A549 (cell line): Measurements from ENCODE around the gene NT5E. TPM values are rescaled to one million over a fixed set of nuclear protein-coding genes. Genes with fewer than 3 reads are reported as not detected.

Source experiments
- ATAC-seq, 2 experiments: fragments of 200-7000 bp in 1 of 2; fragments of >200 bp in 1 of 2; cut with Nextera tagmentation in 1 of 2; cut with Tn5 transposase in 1 of 2; 3 replicates each; pipeline versions ENCODE4 v1.8.0 to v1.9.1; 2018 to 2020; ENCODE audit warnings: mild to moderate bottlenecking in 1 of 2, moderate library complexity in 1 of 2
- CTCF ChIA-PET: fragments of 300-600 bp; sonication (Branson Sonifier 250); formaldehyde crosslinking; extraction: SDS; loops from one replicate; lab custom pipeline; 2021; ENCODE audit warnings: antibody characterized with exemption, inconsistent platforms; lab: Yijun Ruan, JAX
- POLR2A ChIA-PET: fragments of 350-600 bp; formaldehyde crosslinking; extraction: SDS; loops from one replicate; lab custom pipeline; 2021; ENCODE audit warnings: antibody characterized with exemption, inconsistent platforms; lab: Yijun Ruan, JAX
- DNase-seq, 2 experiments: peaks; one replicate each; pipeline versions ENCODE4 v3.0.0 to v3.0.0-alpha.2; 2011 to 2016; ENCODE audit warnings: low read depth in 1 of 2, low spot score in 1 of 2
- FAIRE-seq: peaks from 2 replicates; lab custom pipeline; 2011; peaks lifted over from hg19 to GRCh38; lab: Jason Lieb, UNC
- H3K27ac ChIP-seq, 2 experiments: fragments of >200 bp; sonication (Bioruptor Twin); formaldehyde crosslinking; 3 replicates each; pipeline ENCODE4 v1.5.1; 2016 to 2017
- H3K4me1 ChIP-seq: fragments of >200 bp; sonication (Bioruptor Twin); formaldehyde crosslinking; 3 replicates; pipeline ENCODE4 v1.6.1; 2016
- H3K4me2 ChIP-seq: fragments of >200 bp; sonication (Bioruptor Twin); formaldehyde crosslinking; 3 replicates; pipeline ENCODE4 v1.6.1; 2016
- H3K4me3 ChIP-seq: fragments of >200 bp; sonication (Bioruptor Twin); formaldehyde crosslinking; 3 replicates; pipeline ENCODE4 v1.5.1; 2016
- H3K9me3 ChIP-seq: fragments of >200 bp; sonication (Bioruptor Twin); formaldehyde crosslinking; 3 replicates; pipeline ENCODE4 v1.6.1; 2016
- BHLHE40 ChIP-seq: IDR thresholded peaks from 2 replicates; pipeline ENCODE4 v1.6.1; 2012; ENCODE audit warnings: low read depth, low read length, inconsistent platforms
- CBX2 ChIP-seq: fragments of 200-600 bp; sonication (generic); IDR thresholded peaks from 2 replicates; pipeline ENCODE4 v1.6.1; 2016; ENCODE audit warnings: low read depth, mild to moderate bottlenecking, borderline replicate concordance
- EHMT2 ChIP-seq: fragments of 200-600 bp; sonication (generic); IDR thresholded peaks from 2 replicates; pipeline ENCODE4 v1.6.1; 2016; ENCODE audit warnings: antibody characterized with exemption, low read depth, mild to moderate bottlenecking, moderate library complexity
- EP300 ChIP-seq, 2 experiments: fragments of >200 bp; sonication (Bioruptor Twin); formaldehyde crosslinking; IDR thresholded peaks; 2 replicates in 1 of 2; 3 replicates in 1 of 2; pipeline ENCODE4 v1.6.1; 2016 to 2017
- HDAC2 ChIP-seq: fragments of 200-600 bp; sonication (generic); IDR thresholded peaks from 2 replicates; pipeline ENCODE4 v1.6.1; 2016
- HEYL ChIP-seq: fragments of 250-450 bp; sonication (Bioruptor Pico); IDR thresholded peaks from 2 replicates; pipeline ENCODE4 v1.8.0; 2021; ENCODE audit warnings: mild to moderate bottlenecking, moderate library complexity
- HOXA7 ChIP-seq: fragments of 250-450 bp; sonication (Bioruptor Pico); IDR thresholded peaks from 2 replicates; pipeline ENCODE4 v1.5.0; 2020; ENCODE audit warnings: mild to moderate bottlenecking, moderate library complexity
- HOXB13 ChIP-seq: fragments of 250-450 bp; sonication (Bioruptor Pico); IDR thresholded peaks from 2 replicates; pipeline ENCODE4 v1.5.0; 2020; ENCODE audit warnings: low read depth, mild to moderate bottlenecking, moderate library complexity
- JUN ChIP-seq, 2 experiments: fragments of >200 bp; sonication (Bioruptor Twin); formaldehyde crosslinking; IDR thresholded peaks; 2 replicates in 1 of 2; 3 replicates in 1 of 2; pipeline ENCODE4 v1.6.1; 2016 to 2017
- JUNB ChIP-seq: fragments of >200 bp; sonication (Bioruptor Twin); formaldehyde crosslinking; IDR thresholded peaks from 2 replicates; pipeline ENCODE4 v1.6.1; 2016
- KDM5A ChIP-seq: fragments of 200-600 bp; sonication (generic); IDR thresholded peaks from 2 replicates; pipeline ENCODE4 v1.6.1; 2016; ENCODE audit warnings: antibody characterized with exemption, mild to moderate bottlenecking
- NPAS2 ChIP-seq: fragments of 250-450 bp; sonication (Bioruptor Pico); IDR thresholded peaks from 2 replicates; pipeline ENCODE4 v1.8.0; 2022; ENCODE audit warnings: mild to moderate bottlenecking, moderate library complexity, borderline replicate concordance
- PHF8 ChIP-seq: fragments of 200-600 bp; sonication (generic); IDR thresholded peaks from 2 replicates; pipeline ENCODE4 v1.6.1; 2016; ENCODE audit warnings: low read depth, mild to moderate bottlenecking, antibody characterized with exemption, moderate library complexity, borderline replicate concordance
- POLR2A ChIP-seq: IDR thresholded peaks from 2 replicates; pipeline ENCODE4 v1.6.1; 2012; ENCODE audit warnings: mild to moderate bottlenecking, low read length
- POLR2AphosphoS2 ChIP-seq: conservative IDR thresholded peaks from 2 replicates; pipeline ENCODE4 v1.6.1; 2012; ENCODE audit warnings: low read length, improper control_type of control experiment, inconsistent platforms
- RFX5 ChIP-seq: fragments of 450-650 bp; IDR thresholded peaks from 2 replicates; pipeline ENCODE4 v1.7.1; 2014; ENCODE audit warnings: antibody characterized with exemption, mild to moderate bottlenecking, moderate library complexity
- RNF2 ChIP-seq: fragments of 200-600 bp; sonication (generic); IDR thresholded peaks from 2 replicates; pipeline ENCODE4 v1.6.1; 2016; ENCODE audit warnings: low read depth, mild to moderate bottlenecking, antibody characterized with exemption, moderate library complexity, borderline replicate concordance
- SMC3 ChIP-seq: fragments of >200 bp; sonication (Bioruptor Twin); formaldehyde crosslinking; IDR thresholded peaks from 3 replicates; pipeline ENCODE4 v1.6.1; 2018; ENCODE audit warnings: inconsistent platforms
- ZC3H11A ChIP-seq: fragments of 450-650 bp; IDR thresholded peaks from 2 replicates; pipeline ENCODE4 v1.6.1; 2014; ENCODE audit warnings: antibody characterized with exemption, mild to moderate bottlenecking
- ZSCAN20 ChIP-seq: fragments of 250-450 bp; sonication (Bioruptor Pico); IDR thresholded peaks from 2 replicates; pipeline ENCODE4 v1.8.0; 2022; ENCODE audit warnings: mild to moderate bottlenecking, moderate library complexity
- WGBS: methylation state at CpG from one replicate; pipeline ENCODE4 v1.1.6; 2017; ENCODE audit errors: missing lambda C conversion rate; 5-methylcytosine and 5-hydroxymethylcytosine counted together
- polyA plus RNA-seq, 4 experiments: library from polyadenylated mRNA; depleted of rRNA in 3 of 4; stranded (reverse); fragments of >200 nt; fragmentation: RNase III in 1 of 4; extraction: RNeasy Plus Mini Kit Qiagen cat#74134 plus additional on column Dnase treatment in 1 of 4; gene quantifications; 2 replicates in 3 of 4; 3 replicates in 1 of 4; pipeline ENCODE4 v1.2.3, GENCODE V29; 2011 to 2017
- TF ChIP-seq, protein P1 (sequence below): IDR thresholded peaks from 2 replicates; pipeline ENCODE4 v1.6.1; 2012
- TF ChIP-seq, protein P2 (sequence below): fragments of >200 bp; sonication (Bioruptor Twin); formaldehyde crosslinking; IDR thresholded peaks from 3 replicates; pipeline ENCODE4 v1.5.1; 2016
- TF ChIP-seq, protein P3 (sequence below): IDR thresholded peaks from 2 replicates; pipeline ENCODE4 v1.6.1; 2012; ENCODE audit warnings: low read depth, borderline replicate concordance
- TF ChIP-seq, protein P4 (sequence below): fragments of >200 bp; sonication (Bioruptor Twin); formaldehyde crosslinking; IDR thresholded peaks from 2 replicates; pipeline ENCODE4 v1.6.1; 2016
- TF ChIP-seq, protein P5 (sequence below): IDR thresholded peaks from 2 replicates; pipeline ENCODE4 v1.6.1; 2012

Gene NT5E
- polyA plus RNA-seq, 2 of the 4 experiments (the other 2 are of a cell fraction), result 18.9 to 54.8 TPM

DNA sequence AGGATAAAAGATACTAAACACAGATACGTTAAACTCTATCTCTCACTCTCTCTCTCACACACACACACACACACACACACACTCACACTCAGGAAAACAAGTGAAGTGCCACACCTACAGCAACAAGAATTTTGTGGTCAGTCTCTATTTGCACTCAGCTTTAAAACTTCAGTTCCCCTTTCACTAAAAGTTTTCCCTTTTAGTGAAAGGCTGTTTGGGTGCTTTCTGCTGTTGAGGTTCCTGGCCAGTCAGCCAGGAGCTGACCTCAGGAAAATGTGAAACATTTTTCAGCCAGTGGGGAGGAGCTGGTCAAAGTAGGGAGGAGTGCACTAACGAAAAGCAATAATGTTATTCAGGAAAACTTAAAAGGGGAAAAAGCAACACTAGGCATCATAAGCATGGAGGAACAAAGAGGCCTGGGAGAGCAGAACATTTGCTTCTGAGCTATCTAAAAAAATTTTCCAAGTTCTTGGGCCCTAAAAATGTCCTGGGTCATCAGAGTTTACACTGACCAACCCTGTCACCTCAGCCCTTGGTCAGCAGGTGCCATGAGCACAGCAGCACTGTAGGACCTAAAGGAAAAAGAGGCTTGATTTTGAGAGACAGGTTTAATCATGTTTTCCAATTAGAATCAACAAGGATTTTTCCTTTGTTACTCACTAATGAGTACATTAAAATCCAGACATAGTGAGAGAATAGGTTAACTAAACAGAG is 30.7 kb upstream of the NT5E start:
- peaks cover 16% of the 10 kb centered on the region; the same call in 2 of the 3 replicates for H3K4me1 ChIP-seq
- DNase-seq (no peak), ATAC-seq (no peak), FAIRE-seq (no peak)
- no peaks in the 10 kb centered on the region for H3K9me3 ChIP-seq
- ChIA-PET CTCF (interaction anchor here (0.9 kb wide), 2 partner anchors 20 to 64 kb away, joined by 3 to 4 read pairs; no protein-coding TSS in a partner anchor), POLR2A (interaction anchor here (0.6 kb wide), 1 partner anchor 31 kb away, joined by 3 read pairs; the partner anchor contains the start of gene NT5E)
- no peak overlapping the region for H3K4me3 ChIP-seq
- H3K27ac ChIP-seq, result no peak overlapping the region
- TF ChIP-seq POLR2A (no peak), EHMT2 (no peak), HOXA7 (no peak), NPAS2 (CRISPR knock-in tag) (no peak), PHF8 (no peak), JUN (IDR thresholded peaks at IDR 0.05) (no peak)
- no peak overlapping the region for H3K4me2 ChIP-seq
- 73% methylated on average over 2 of the region's 2 CpGs for WGBS

DNA sequence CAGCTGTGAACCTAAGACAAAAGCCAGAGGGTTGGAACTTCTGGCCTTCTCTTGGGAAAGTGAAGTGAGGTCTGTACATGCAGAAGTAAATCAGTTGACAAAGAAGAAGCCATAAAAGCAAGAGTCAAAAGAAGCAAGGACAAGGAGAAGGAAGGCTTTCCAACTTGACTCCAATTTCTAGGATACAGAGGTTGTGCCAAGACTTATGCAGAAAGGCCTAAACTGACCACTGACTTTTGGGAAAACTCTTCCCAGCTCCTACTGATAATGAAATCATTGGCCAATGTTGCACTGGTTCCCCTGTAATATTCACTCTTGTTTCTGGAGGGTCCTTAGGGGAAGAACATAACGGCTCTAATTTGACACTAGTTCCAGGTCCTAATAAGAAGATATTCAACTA is 29.3 kb upstream of the NT5E start:
- FAIRE-seq, result no peak
- TF ChIP-seq, protein P1, sequence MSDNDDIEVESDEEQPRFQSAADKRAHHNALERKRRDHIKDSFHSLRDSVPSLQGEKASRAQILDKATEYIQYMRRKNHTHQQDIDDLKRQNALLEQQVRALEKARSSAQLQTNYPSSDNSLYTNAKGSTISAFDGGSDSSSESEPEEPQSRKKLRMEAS, result no peak
- TF ChIP-seq, all 56 proteins: peak for 0
- ChIA-PET CTCF (interaction anchor here (1.2 kb wide), 1 partner anchor 43 kb away, joined by 3 read pairs; no protein-coding TSS in a partner anchor), POLR2A (no interaction called here)
- no peak overlapping the region for H3K4me3 ChIP-seq
- H3K27ac ChIP-seq, result no peak overlapping the region
- H3K9me3 ChIP-seq, result no peaks in the 10 kb centered on the region; the same call in 2 of the 3 replicates
- DNase-seq, result no peak
- H3K4me2 ChIP-seq, result no peak overlapping the region
- no peak for ATAC-seq
- peaks cover 16% of the 10 kb centered on the region; the same call in 2 of the 3 replicates for H3K4me1 ChIP-seq
- WGBS, result 90% methylated on average over 1 of the region's 1 CpG

DNA sequence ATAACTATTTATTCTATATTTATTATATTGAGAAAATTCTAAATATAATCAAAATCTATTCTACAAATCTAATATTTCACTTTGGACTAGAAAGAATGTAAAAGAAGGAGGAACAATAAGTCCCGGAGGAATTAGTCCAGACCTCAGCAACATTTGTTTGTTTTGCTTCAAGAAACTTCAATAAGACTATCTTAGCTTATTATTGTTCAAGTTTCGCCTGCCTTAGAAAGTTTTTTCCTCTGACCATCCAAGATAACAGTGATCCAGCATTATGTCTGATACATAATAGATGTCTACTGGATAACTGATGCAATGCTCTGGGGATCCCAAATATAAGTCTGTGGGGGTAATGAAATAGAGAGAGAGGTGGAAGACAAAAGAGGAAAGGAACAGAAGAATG is 28.7 kb upstream of the NT5E start:
- H3K4me3 ChIP-seq, result no peak overlapping the region
- POLR2A ChIA-PET, result interaction anchor here (1.2 kb wide), 1 partner anchor 28 kb away, joined by 3 read pairs; the partner anchor contains the start of gene NT5E
- no peak for ATAC-seq
- H3K4me2 ChIP-seq, result no peak overlapping the region
- WGBS, result 72% methylated on average over 2 of the region's 2 CpGs
- TF ChIP-seq, protein P2, sequence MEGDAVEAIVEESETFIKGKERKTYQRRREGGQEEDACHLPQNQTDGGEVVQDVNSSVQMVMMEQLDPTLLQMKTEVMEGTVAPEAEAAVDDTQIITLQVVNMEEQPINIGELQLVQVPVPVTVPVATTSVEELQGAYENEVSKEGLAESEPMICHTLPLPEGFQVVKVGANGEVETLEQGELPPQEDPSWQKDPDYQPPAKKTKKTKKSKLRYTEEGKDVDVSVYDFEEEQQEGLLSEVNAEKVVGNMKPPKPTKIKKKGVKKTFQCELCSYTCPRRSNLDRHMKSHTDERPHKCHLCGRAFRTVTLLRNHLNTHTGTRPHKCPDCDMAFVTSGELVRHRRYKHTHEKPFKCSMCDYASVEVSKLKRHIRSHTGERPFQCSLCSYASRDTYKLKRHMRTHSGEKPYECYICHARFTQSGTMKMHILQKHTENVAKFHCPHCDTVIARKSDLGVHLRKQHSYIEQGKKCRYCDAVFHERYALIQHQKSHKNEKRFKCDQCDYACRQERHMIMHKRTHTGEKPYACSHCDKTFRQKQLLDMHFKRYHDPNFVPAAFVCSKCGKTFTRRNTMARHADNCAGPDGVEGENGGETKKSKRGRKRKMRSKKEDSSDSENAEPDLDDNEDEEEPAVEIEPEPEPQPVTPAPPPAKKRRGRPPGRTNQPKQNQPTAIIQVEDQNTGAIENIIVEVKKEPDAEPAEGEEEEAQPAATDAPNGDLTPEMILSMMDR, result no peak
- TF ChIP-seq CBX2 (no peak), HDAC2 (no peak), SMC3 (no peak), KDM5A (no peak), HEYL (CRISPR knock-in tag) (no peak)
- TF ChIP-seq, protein P3, sequence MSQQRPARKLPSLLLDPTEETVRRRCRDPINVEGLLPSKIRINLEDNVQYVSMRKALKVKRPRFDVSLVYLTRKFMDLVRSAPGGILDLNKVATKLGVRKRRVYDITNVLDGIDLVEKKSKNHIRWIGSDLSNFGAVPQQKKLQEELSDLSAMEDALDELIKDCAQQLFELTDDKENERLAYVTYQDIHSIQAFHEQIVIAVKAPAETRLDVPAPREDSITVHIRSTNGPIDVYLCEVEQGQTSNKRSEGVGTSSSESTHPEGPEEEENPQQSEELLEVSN, result no peak
- TF ChIP-seq, protein P4, sequence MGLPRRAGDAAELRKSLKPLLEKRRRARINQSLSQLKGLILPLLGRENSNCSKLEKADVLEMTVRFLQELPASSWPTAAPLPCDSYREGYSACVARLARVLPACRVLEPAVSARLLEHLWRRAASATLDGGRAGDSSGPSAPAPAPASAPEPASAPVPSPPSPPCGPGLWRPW, result no peak
- H3K9me3 ChIP-seq, result peaks cover under 1% of the 10 kb centered on the region; the same call in 1 of the 3 replicates
- no peak overlapping the region for H3K27ac ChIP-seq
- CTCF ChIA-PET, result interaction anchor here (1.2 to 1.4 kb wide), 3 partner anchors 42 to 66 kb away, joined by 3 to 7 read pairs (median 5); no protein-coding TSS in a partner anchor
- DNase-seq, result no peak
- no peak for FAIRE-seq
- H3K4me1 ChIP-seq, result peaks cover 16% of the 10 kb centered on the region; the same call in 2 of the 3 replicates

DNA sequence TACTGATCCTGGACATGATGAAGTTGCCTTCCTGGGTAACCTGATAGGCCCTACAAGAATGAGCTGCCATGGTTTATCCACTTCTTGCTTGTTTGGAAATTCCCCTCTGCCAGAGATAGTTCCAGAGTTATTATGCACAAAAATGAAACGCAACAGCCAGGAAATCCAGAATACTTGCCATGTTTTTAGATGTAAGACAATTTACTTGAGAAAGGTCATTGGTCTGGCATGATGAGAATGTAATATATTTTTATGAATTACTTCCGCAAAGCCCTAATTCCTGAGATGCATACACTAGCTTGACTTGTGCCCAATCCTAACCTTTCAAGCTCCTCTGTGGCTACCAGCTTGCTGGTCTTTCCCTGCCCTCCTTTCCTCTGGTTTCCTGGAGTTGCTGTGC is 27.9 kb upstream of the NT5E start:
- peaks cover 8% of the 10 kb centered on the region; the same call in 2 of the 3 replicates for H3K9me3 ChIP-seq
- ATAC-seq (no peak), FAIRE-seq (no peak), DNase-seq (no peak)
- H3K27ac ChIP-seq, result peak overlapping the region; percentile 17 to 39; a peak in 2 of 6 replicates
- ChIA-PET CTCF (interaction anchor here (1.2 to 1.4 kb wide), 2 partner anchors 61 to 67 kb away, joined by 5 to 7 read pairs; no protein-coding TSS in a partner anchor), POLR2A (interaction anchor here (1.2 kb wide), 1 partner anchor 28 kb away, joined by 3 read pairs; the partner anchor contains the start of gene NT5E)
- WGBS, result 59% methylated on average over 2 of the region's 2 CpGs
- H3K4me2 ChIP-seq, result peak overlapping the region; percentile 10; the same call in 1 of the 3 replicates
- peaks cover 16% of the 10 kb centered on the region; the same call in 2 of the 3 replicates for H3K4me1 ChIP-seq
- H3K4me3 ChIP-seq, result no peak overlapping the region
- TF ChIP-seq JUNB (no peak), EHMT2 (no peak), RFX5 (no peak), HOXB13 (CRISPR knock-in tag) (no peak), ZC3H11A (no peak), BHLHE40 (no peak), POLR2AphosphoS2 (no peak), RNF2 (no peak), EP300 (IDR thresholded peaks at IDR 0.05) (no peak), ZSCAN20 (CRISPR knock-in tag) (no peak), HDAC2 (no peak)
- TF ChIP-seq, protein P4, result no peak
- TF ChIP-seq, protein P5, sequence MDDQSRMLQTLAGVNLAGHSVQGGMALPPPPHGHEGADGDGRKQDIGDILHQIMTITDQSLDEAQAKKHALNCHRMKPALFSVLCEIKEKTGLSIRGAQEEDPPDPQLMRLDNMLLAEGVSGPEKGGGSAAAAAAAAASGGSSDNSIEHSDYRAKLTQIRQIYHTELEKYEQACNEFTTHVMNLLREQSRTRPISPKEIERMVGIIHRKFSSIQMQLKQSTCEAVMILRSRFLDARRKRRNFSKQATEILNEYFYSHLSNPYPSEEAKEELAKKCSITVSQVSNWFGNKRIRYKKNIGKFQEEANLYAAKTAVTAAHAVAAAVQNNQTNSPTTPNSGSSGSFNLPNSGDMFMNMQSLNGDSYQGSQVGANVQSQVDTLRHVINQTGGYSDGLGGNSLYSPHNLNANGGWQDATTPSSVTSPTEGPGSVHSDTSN, result no peak
- TF ChIP-seq, protein P1, result no peak
